Measurements from ENCODE around the gene RBMS3.

DNA sequence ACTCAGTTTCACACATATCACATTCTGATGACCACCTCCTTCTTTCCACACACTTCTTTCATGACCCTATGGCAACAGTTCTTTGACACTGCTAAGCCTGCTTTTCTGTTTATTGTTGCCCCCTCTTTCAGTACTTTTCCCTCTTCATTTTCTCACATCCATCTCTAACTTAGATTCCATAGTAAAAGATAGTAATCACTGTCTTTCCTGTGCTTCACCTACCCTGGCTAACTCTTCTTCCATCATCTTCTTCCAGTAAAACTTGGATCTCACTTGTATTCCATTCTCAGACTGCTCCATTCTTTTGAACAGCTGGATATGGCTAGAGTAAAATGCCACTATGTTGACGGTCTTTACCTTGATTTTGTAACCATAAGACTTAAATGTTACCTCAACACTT lies 692.9 kb downstream of the RBMS3 start:
- TF ChIP-seq, protein P1, sequence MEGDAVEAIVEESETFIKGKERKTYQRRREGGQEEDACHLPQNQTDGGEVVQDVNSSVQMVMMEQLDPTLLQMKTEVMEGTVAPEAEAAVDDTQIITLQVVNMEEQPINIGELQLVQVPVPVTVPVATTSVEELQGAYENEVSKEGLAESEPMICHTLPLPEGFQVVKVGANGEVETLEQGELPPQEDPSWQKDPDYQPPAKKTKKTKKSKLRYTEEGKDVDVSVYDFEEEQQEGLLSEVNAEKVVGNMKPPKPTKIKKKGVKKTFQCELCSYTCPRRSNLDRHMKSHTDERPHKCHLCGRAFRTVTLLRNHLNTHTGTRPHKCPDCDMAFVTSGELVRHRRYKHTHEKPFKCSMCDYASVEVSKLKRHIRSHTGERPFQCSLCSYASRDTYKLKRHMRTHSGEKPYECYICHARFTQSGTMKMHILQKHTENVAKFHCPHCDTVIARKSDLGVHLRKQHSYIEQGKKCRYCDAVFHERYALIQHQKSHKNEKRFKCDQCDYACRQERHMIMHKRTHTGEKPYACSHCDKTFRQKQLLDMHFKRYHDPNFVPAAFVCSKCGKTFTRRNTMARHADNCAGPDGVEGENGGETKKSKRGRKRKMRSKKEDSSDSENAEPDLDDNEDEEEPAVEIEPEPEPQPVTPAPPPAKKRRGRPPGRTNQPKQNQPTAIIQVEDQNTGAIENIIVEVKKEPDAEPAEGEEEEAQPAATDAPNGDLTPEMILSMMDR (IDR thresholded peaks at IDR 0.05) = no peak
- TF ChIP-seq, protein P2, sequence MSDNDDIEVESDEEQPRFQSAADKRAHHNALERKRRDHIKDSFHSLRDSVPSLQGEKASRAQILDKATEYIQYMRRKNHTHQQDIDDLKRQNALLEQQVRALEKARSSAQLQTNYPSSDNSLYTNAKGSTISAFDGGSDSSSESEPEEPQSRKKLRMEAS (CRISPR knock-in tag; IDR thresholded peaks at IDR 0.05) = no peak
- no peak for TF ChIP-seq TP53 (CRISPR knock-in tag; IDR thresholded peaks at IDR 0.05)
- no peak for TF ChIP-seq FOXP1 (CRISPR knock-in tag; IDR thresholded peaks at IDR 0.05; ENCODE audit: borderline replicate concordance)
- peak; percentile 95 for TF ChIP-seq ZNF317 (CRISPR knock-in tag; IDR thresholded peaks at IDR 0.05; ENCODE audit: borderline replicate concordance, low read depth)

Measured in WTC11 (cell line).